ENCODE data around the gene SMIM13.

The SMIM13 gene

GRCh38 chr6:11093626-11094410, at the start of gene SMIM13:
TSS of gene SMIM13 (plus strand) at chr6:11093834. CDS start at chr6:11094314, 480 bp downstream.
- DNase-seq = peak; percentile 91 to 97

- DNase-seq = peak in 1 of 2 experiments; percentile 63
These were observed 49.5 kb upstream of the SMIM13 start, which contains the start of gene ELOVL2 for GRCh38 chr6:11043961-11044711. TSS of gene ELOVL2 (minus strand) at chr6:11044305. CDS start at chr6:11044230, 75 bp downstream.

- no peak for DNase-seq
These were observed 48.9 kb upstream of the SMIM13 start for GRCh38 chr6:11044712-11045167.

- no peak for DNase-seq
These were observed 42.9 kb upstream of the SMIM13 start for GRCh38 chr6:11050731-11051130.

GRCh38 chr6:11053307-11053706, 40.3 kb upstream of the SMIM13 start:
- DNase-seq = no peak

- no peak for DNase-seq
These were observed 38.9 kb upstream of the SMIM13 start for GRCh38 chr6:11054722-11055121.

- no peak for DNase-seq
These were observed 38.5 kb upstream of the SMIM13 start for GRCh38 chr6:11055127-11055627.

- DNase-seq = no peak
These were observed 36.8 kb upstream of the SMIM13 start for GRCh38 chr6:11056871-11057270.

GRCh38 chr6:11058406-11058805, 35.2 kb upstream of the SMIM13 start:
- DNase-seq = no peak

GRCh38 chr6:11062083-11062482, 31.6 kb upstream of the SMIM13 start:
- DNase-seq = no peak

GRCh38 chr6:11062715-11063114, 30.9 kb upstream of the SMIM13 start:
- no peak for DNase-seq

- peak; percentile 28 to 70 for DNase-seq
These were observed 28.8 kb upstream of the SMIM13 start for GRCh38 chr6:11064836-11065235.

- DNase-seq = no peak
These were observed 28.0 kb upstream of the SMIM13 start for GRCh38 chr6:11065436-11066202.

GRCh38 chr6:11066505-11067347, 26.9 kb upstream of the SMIM13 start:
- DNase-seq = no peak

- DNase-seq = no peak
These were observed 26.3 kb upstream of the SMIM13 start for GRCh38 chr6:11067348-11067747.

GRCh38 chr6:11069760-11070159, 23.9 kb upstream of the SMIM13 start:
- DNase-seq = no peak

GRCh38 chr6:11072101-11072500, 21.5 kb upstream of the SMIM13 start:
- no peak for DNase-seq

GRCh38 chr6:11076540-11076939, 17.1 kb upstream of the SMIM13 start:
- no peak for DNase-seq

GRCh38 chr6:11078266-11078665, 15.4 kb upstream of the SMIM13 start:
- DNase-seq = no peak

- DNase-seq = no peak
These were observed 13.3 kb upstream of the SMIM13 start for GRCh38 chr6:11080296-11080695.

- no peak for DNase-seq
These were observed 10.1 kb upstream of the SMIM13 start for GRCh38 chr6:11083491-11083890.

- no peak for DNase-seq
These were observed 9.7 kb upstream of the SMIM13 start for GRCh38 chr6:11083956-11084355.

All from NCI-H524 (cell line).